Hepatocyte (in vitro differentiated cells): ENCODE data around the gene ZNF407.

ENCODE experiments used
- EZH2 ChIP-seq: fragments of 200-600 bp; sonication (generic); IDR thresholded peaks from 2 replicates; pipeline ENCODE4 v1.6.1; 2016; ENCODE audit warnings: antibody characterized with exemption, mild to moderate bottlenecking, borderline replicate concordance
- TF ChIP-seq, protein P1 (sequence below): fragments of 200-600 bp; sonication (generic); IDR thresholded peaks from 2 replicates; pipeline ENCODE4 v1.5.1; 2016; ENCODE audit warnings: antibody characterized with exemption, mild to moderate bottlenecking; ENCODE audit not compliant: poor library complexity

DNA sequence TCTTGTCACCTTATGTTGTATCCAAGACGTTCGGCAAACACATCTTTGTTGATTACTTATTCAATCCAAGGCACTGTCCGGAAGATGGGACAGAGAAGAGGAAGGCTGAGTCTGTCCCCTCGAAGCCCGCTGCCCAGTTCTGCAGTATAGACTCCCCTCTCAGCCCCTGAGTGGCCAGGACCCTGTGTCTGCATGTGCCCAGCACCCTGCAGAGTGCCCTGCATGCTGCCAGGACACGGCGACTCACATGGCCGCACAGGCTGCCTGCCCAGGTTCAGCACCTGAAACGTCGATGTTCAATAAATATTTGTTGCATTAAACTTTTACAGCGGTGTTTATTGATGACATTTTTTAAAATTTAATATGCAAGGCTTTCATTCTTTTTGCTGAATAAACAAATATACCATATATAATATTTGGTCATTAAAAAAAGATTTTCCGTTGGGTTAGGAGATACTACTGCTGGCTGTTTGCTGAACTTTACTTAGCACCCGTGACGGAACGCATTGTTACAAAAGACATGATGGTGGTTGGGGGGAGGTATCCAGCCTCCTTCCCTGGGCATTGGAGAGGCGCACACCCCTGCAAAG, 464.7 kb downstream of the ZNF407 start:
- TF ChIP-seq, protein P1, sequence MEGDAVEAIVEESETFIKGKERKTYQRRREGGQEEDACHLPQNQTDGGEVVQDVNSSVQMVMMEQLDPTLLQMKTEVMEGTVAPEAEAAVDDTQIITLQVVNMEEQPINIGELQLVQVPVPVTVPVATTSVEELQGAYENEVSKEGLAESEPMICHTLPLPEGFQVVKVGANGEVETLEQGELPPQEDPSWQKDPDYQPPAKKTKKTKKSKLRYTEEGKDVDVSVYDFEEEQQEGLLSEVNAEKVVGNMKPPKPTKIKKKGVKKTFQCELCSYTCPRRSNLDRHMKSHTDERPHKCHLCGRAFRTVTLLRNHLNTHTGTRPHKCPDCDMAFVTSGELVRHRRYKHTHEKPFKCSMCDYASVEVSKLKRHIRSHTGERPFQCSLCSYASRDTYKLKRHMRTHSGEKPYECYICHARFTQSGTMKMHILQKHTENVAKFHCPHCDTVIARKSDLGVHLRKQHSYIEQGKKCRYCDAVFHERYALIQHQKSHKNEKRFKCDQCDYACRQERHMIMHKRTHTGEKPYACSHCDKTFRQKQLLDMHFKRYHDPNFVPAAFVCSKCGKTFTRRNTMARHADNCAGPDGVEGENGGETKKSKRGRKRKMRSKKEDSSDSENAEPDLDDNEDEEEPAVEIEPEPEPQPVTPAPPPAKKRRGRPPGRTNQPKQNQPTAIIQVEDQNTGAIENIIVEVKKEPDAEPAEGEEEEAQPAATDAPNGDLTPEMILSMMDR, result no peak
- no peak for TF ChIP-seq EZH2
